ENCODE measurements around the gene PARD3B. TPM values are rescaled to one million over a fixed set of nuclear protein-coding genes. Genes with fewer than 3 reads are reported as not detected.

PARD3B gene
- total RNA-seq, 1 donor from 2014 or later, result 6.4 TPM

- no peak for DNase-seq (ENCODE audit: low read depth in 2 of 2)
These were observed 203.0 kb downstream of the PARD3B start for GRCh38 chr2:204748286-204748685.

- no peak for DNase-seq (ENCODE audit: low read depth in 2 of 2)
These were observed 204.0 kb downstream of the PARD3B start for GRCh38 chr2:204749319-204749718.

GRCh38 chr2:204750389-204750788 lies 205.1 kb downstream of the PARD3B start:
- no peak for DNase-seq (ENCODE audit: low read depth in 2 of 2)

GRCh38 chr2:204751472-204751871 lies 206.2 kb downstream of the PARD3B start:
- DNase-seq (ENCODE audit: low read depth in 2 of 2), result no peak

GRCh38 chr2:204753841-204754240 lies 208.6 kb downstream of the PARD3B start:
- no peak for DNase-seq (ENCODE audit: low read depth in 2 of 2)

GRCh38 chr2:204754898-204755297 lies 209.6 kb downstream of the PARD3B start:
- no peak for DNase-seq (ENCODE audit: low read depth in 2 of 2)

GRCh38 chr2:204763974-204764703 lies 218.9 kb downstream of the PARD3B start:
- no peak for DNase-seq (ENCODE audit: low read depth in 2 of 2)

- DNase-seq (ENCODE audit: low read depth in 2 of 2), result no peak
These were observed 225.5 kb downstream of the PARD3B start for GRCh38 chr2:204770735-204771134.

- DNase-seq (ENCODE audit: low read depth in 2 of 2), result no peak
These were observed 226.4 kb downstream of the PARD3B start for GRCh38 chr2:204771721-204772120.

GRCh38 chr2:204772546-204772945 lies 227.3 kb downstream of the PARD3B start:
- no peak for DNase-seq (ENCODE audit: low read depth in 2 of 2)

GRCh38 chr2:204775766-204776165 lies 230.5 kb downstream of the PARD3B start:
- no peak for DNase-seq (ENCODE audit: low read depth in 2 of 2)

- no peak for DNase-seq (ENCODE audit: low read depth in 2 of 2)
These were observed 231.7 kb downstream of the PARD3B start for GRCh38 chr2:204776781-204777559.

- no peak for DNase-seq (ENCODE audit: low read depth in 2 of 2)
These were observed 234.5 kb downstream of the PARD3B start for GRCh38 chr2:204779771-204780170.

- DNase-seq (ENCODE audit: low read depth in 2 of 2), result no peak
These were observed 236.7 kb downstream of the PARD3B start for GRCh38 chr2:204781941-204782340.

GRCh38 chr2:204790076-204790475 lies 244.8 kb downstream of the PARD3B start:
- no peak for DNase-seq (ENCODE audit: low read depth in 2 of 2)

GRCh38 chr2:204791230-204791629 lies 246.0 kb downstream of the PARD3B start:
- DNase-seq (ENCODE audit: low read depth in 2 of 2), result no peak

- DNase-seq (ENCODE audit: low read depth in 2 of 2), result no peak
These were observed 249.3 kb downstream of the PARD3B start for GRCh38 chr2:204794624-204795023.

GRCh38 chr2:204795156-204795555 lies 249.9 kb downstream of the PARD3B start:
- peak; percentile 15 to 80 for DNase-seq (ENCODE audit: low read depth in 2 of 2)

- DNase-seq (ENCODE audit: low read depth in 2 of 2), result no peak
These were observed 251.3 kb downstream of the PARD3B start for GRCh38 chr2:204796581-204796980.

GRCh38 chr2:204799791-204800190 lies 254.5 kb downstream of the PARD3B start:
- no peak for DNase-seq (ENCODE audit: low read depth in 2 of 2)

GRCh38 chr2:204808494-204808893 lies 263.2 kb downstream of the PARD3B start:
- DNase-seq (ENCODE audit: low read depth in 2 of 2), result no peak

GRCh38 chr2:204824751-204825453 lies 279.6 kb downstream of the PARD3B start:
- peak in 1 of 2 donors; percentile 15 for DNase-seq (ENCODE audit: low read depth in 2 of 2)

Measured in dermis microvascular lymphatic vessel endothelial cell (primary cell).